Right ventricle myocardium inferior (tissue), 1 donor: ENCODE results near the gene KCNJ8. TPM values are rescaled to one million over a fixed set of nuclear protein-coding genes. Genes with fewer than 3 reads are reported as not detected.

Experiments used
- ATAC-seq: fragments of 200-7000 bp; cut with Tn5 transposase; one replicate; pipeline ENCODE4 v1.9.1; 2020; ENCODE audit warnings: mild to moderate bottlenecking, moderate library complexity
- DNase-seq: peaks from one replicate; pipeline ENCODE4 v3.0.0; 2021; ENCODE audit errors: missing footprints
- intact Hi-C: fragments of 100-400 bp; cut with DNase I; formaldehyde crosslinking; loops from one replicate; pipeline ENCODE4 v1.11.0; 2022
- total RNA-seq: library from RNA; stranded (reverse); fragmentation: NEBNext Ultra II Directional; extraction: Animal tissue kit (Norgen Biotek cat#: 25700); gene quantifications from one replicate; pipeline ENCODE4 v1.2.1, GENCODE V29; 2021
- donor health status: DM: no; HTN: yes; CAD: no; lungs with severe emphysema.

KCNJ8 gene
- total RNA-seq, 1 donor from 2014 or later, result 57.0 TPM

- no peak for ATAC-seq
- DNase-seq, result no peak
- intact Hi-C loops, result loop anchor here (10.0 kb wide), 1 partner anchor 238 kb away; no protein-coding TSS in a partner anchor
Measured at GRCh38 chr12:21756699-21757098, 17.8 kb downstream of the KCNJ8 start.

- DNase-seq, result no peak
- peak; percentile 26 for ATAC-seq
- intact Hi-C loops, result loop anchor here (10.0 kb wide), 1 partner anchor 243 kb away; no protein-coding TSS in a partner anchor
Measured at GRCh38 chr12:21751517-21751916, 23.0 kb downstream of the KCNJ8 start.

GRCh38 chr12:21745258-21745657 lies 29.2 kb downstream of the KCNJ8 start:
- no peak for ATAC-seq
- intact Hi-C loops, result no loop called here
- no peak for DNase-seq

GRCh38 chr12:21731144-21731543 lies 43.4 kb downstream of the KCNJ8 start:
- intact Hi-C loops, result no loop called here

GRCh38 chr12:21725731-21726130 lies 48.8 kb downstream of the KCNJ8 start:
- intact Hi-C loops, result no loop called here
- ATAC-seq (no peak), DNase-seq (no peak)

More at GRCh38 chr12:21731144-21731543, 43.4 kb downstream of the KCNJ8 start:
- no peak for ATAC-seq
- no peak for DNase-seq

- ATAC-seq (no peak), DNase-seq (no peak)
- intact Hi-C loops, result no loop called here
Measured at GRCh38 chr12:21718944-21719650, 55.4 kb downstream of the KCNJ8 start.

- no peak for ATAC-seq
- DNase-seq, result no peak
- intact Hi-C loops, result no loop called here
Measured at GRCh38 chr12:21718403-21718802, 56.1 kb downstream of the KCNJ8 start.

- DNase-seq, result no peak
- ATAC-seq, result no peak
- intact Hi-C loops, result no loop called here
Measured at GRCh38 chr12:21717767-21718166, 56.7 kb downstream of the KCNJ8 start.

GRCh38 chr12:21715386-21715785 lies 59.1 kb downstream of the KCNJ8 start:
- intact Hi-C loops, result no loop called here
- no peak for DNase-seq
- no peak for ATAC-seq

Other genes with a start within 250 kb of the KCNJ8 start
- gene SPX, start 248.4 kb downstream of the KCNJ8 start, total RNA-seq, result 12.4 TPM
- gene GYS2, start 169.9 kb downstream of the KCNJ8 start, total RNA-seq, result not detected
- 1,958 TPM for gene LDHB, start 116.9 kb downstream of the KCNJ8 start, total RNA-seq
- 78.1 TPM for gene ABCC9, start 166.7 kb upstream of the KCNJ8 start, total RNA-seq